Measurements from ENCODE around the gene RIOK3. TPM values are rescaled to one million over a fixed set of nuclear protein-coding genes. Genes with fewer than 3 reads are reported as not detected.

The RIOK3 gene
- polyA plus RNA-seq, 1 donor from 2014 or later: 109 TPM

DNA sequence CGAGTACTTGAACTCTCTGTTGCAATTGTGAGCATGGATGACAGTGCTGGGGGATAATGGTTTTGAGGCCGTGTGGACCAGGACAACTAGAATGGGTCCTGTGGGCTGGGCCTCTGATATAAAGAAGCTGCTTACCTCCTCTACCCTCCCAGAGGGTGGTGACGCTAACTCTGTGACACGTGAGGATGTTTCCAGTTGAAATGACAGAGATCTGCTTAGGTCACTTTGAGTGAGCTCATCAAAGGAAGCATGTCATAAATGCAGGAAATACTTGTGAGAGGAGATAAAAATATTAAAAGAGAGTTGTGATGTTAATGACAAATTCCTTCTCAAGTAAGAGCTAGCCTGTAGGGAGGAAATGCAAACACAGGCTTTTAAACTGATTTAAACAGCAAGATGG is 66.6 kb downstream of the RIOK3 start:
- Histone ChIP-seq H3K27ac (ENCODE audit: low read length) (no peak overlapping the region), H3K9ac (ENCODE audit: low read length) (no peak overlapping the region)

DNA sequence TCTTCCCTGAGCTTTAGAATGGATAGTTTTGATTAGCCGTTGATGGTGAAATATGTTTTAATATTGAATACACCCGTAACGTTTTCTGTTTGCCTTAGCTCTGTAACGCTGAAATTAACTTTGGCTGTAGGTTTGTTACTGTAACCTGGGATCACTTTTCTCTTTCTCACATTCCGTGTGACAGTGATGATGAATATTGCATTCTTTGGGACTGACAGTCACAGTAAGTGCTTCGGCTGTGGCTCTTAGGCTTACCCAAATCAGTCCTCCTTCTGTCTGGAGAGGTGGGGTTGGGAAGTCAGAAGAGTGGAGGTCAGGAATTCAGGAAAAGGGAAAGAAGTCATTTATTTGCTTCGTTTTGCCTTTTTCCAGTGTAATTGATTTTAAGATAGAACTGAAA is 68.2 kb downstream of the RIOK3 start:
- Histone ChIP-seq H3K27me3 (ENCODE audit: insufficient read depth, low read depth, low read length) (no peaks in the 10 kb centered on the region), H3F3A (ENCODE audit: insufficient read depth, low read length, poor library complexity, severe bottlenecking) (no peaks in the 10 kb centered on the region), H3K4me3 (ENCODE audit: low read length) (no peak overlapping the region), H3K27ac (ENCODE audit: low read length) (no peak overlapping the region), H3K9me3 (ENCODE audit: low read length) (no peaks in the 10 kb centered on the region), H3K9ac (ENCODE audit: low read length) (no peak overlapping the region), H4K20me1 (ENCODE audit: insufficient read depth) (no peaks in the 10 kb centered on the region), H2AFZ (ENCODE audit: low read depth, low read length) (no peak overlapping the region), H3K9me2 (ENCODE audit: insufficient read depth, low read length) (no peaks in the 10 kb centered on the region), H3K4me2 (ENCODE audit: low read length) (no peak overlapping the region), H3K79me2 (replicated peaks; ENCODE audit: insufficient read depth, low read length) (no peaks in the 10 kb centered on the region), H3K36me3 (ENCODE audit: insufficient read depth, low read length) (peaks cover 8% of the 10 kb centered on the region)
- no peak for TF ChIP-seq TAF1 (IDR thresholded peaks at IDR 0.05; ENCODE audit: low read depth)
- no peak for TF ChIP-seq RAD21 (conservative IDR thresholded peaks at IDR 0.05)
- no peak for TF ChIP-seq SMC3 (conservative IDR thresholded peaks at IDR 0.05; ENCODE audit: poor library complexity)
- TF ChIP-seq, protein P1, sequence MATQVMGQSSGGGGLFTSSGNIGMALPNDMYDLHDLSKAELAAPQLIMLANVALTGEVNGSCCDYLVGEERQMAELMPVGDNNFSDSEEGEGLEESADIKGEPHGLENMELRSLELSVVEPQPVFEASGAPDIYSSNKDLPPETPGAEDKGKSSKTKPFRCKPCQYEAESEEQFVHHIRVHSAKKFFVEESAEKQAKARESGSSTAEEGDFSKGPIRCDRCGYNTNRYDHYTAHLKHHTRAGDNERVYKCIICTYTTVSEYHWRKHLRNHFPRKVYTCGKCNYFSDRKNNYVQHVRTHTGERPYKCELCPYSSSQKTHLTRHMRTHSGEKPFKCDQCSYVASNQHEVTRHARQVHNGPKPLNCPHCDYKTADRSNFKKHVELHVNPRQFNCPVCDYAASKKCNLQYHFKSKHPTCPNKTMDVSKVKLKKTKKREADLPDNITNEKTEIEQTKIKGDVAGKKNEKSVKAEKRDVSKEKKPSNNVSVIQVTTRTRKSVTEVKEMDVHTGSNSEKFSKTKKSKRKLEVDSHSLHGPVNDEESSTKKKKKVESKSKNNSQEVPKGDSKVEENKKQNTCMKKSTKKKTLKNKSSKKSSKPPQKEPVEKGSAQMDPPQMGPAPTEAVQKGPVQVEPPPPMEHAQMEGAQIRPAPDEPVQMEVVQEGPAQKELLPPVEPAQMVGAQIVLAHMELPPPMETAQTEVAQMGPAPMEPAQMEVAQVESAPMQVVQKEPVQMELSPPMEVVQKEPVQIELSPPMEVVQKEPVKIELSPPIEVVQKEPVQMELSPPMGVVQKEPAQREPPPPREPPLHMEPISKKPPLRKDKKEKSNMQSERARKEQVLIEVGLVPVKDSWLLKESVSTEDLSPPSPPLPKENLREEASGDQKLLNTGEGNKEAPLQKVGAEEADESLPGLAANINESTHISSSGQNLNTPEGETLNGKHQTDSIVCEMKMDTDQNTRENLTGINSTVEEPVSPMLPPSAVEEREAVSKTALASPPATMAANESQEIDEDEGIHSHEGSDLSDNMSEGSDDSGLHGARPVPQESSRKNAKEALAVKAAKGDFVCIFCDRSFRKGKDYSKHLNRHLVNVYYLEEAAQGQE (IDR thresholded peaks at IDR 0.05; ENCODE audit: borderline replicate concordance): no peak
- TF ChIP-seq EP300 (conservative IDR thresholded peaks at IDR 0.05; ENCODE audit: poor library complexity, severe bottlenecking): no peak
- TF ChIP-seq, protein P2, sequence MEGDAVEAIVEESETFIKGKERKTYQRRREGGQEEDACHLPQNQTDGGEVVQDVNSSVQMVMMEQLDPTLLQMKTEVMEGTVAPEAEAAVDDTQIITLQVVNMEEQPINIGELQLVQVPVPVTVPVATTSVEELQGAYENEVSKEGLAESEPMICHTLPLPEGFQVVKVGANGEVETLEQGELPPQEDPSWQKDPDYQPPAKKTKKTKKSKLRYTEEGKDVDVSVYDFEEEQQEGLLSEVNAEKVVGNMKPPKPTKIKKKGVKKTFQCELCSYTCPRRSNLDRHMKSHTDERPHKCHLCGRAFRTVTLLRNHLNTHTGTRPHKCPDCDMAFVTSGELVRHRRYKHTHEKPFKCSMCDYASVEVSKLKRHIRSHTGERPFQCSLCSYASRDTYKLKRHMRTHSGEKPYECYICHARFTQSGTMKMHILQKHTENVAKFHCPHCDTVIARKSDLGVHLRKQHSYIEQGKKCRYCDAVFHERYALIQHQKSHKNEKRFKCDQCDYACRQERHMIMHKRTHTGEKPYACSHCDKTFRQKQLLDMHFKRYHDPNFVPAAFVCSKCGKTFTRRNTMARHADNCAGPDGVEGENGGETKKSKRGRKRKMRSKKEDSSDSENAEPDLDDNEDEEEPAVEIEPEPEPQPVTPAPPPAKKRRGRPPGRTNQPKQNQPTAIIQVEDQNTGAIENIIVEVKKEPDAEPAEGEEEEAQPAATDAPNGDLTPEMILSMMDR (IDR thresholded peaks at IDR 0.05; ENCODE audit: poor library complexity, severe bottlenecking): no peak
- no peak for TF ChIP-seq POLR2AphosphoS5 (IDR thresholded peaks at IDR 0.05)
- no peak for TF ChIP-seq EZH2 (IDR thresholded peaks at IDR 0.05; ENCODE audit: borderline replicate concordance, insufficient read depth, low read length, poor library complexity, severe bottlenecking)
- TF ChIP-seq MXI1 (conservative IDR thresholded peaks at IDR 0.05; ENCODE audit: poor library complexity, severe bottlenecking): no peak

More for the DNA sequence above, 66.6 kb downstream of the RIOK3 start:
- Histone ChIP-seq H3K4me2 (ENCODE audit: low read length) (no peak overlapping the region), H4K20me1 (ENCODE audit: insufficient read depth) (no peaks in the 10 kb centered on the region), H3K79me2 (replicated peaks; ENCODE audit: insufficient read depth, low read length) (no peaks in the 10 kb centered on the region), H3K36me3 (ENCODE audit: insufficient read depth, low read length) (peaks cover 3% of the 10 kb centered on the region), H3K4me3 (ENCODE audit: low read length) (no peak overlapping the region), H2AFZ (ENCODE audit: low read depth, low read length) (no peak overlapping the region), H3K9me2 (ENCODE audit: insufficient read depth, low read length) (no peaks in the 10 kb centered on the region), H3F3A (ENCODE audit: insufficient read depth, low read length, poor library complexity, severe bottlenecking) (no peaks in the 10 kb centered on the region), H3K27me3 (ENCODE audit: insufficient read depth, low read depth, low read length) (no peaks in the 10 kb centered on the region), H3K9me3 (ENCODE audit: low read length) (no peaks in the 10 kb centered on the region)
- TF ChIP-seq SMC3 (conservative IDR thresholded peaks at IDR 0.05; ENCODE audit: poor library complexity) (no peak), EZH2 (IDR thresholded peaks at IDR 0.05; ENCODE audit: borderline replicate concordance, insufficient read depth, low read length, poor library complexity, severe bottlenecking) (no peak), MXI1 (conservative IDR thresholded peaks at IDR 0.05; ENCODE audit: poor library complexity, severe bottlenecking) (no peak), RAD21 (conservative IDR thresholded peaks at IDR 0.05) (no peak), EP300 (conservative IDR thresholded peaks at IDR 0.05; ENCODE audit: poor library complexity, severe bottlenecking) (no peak), POLR2AphosphoS5 (IDR thresholded peaks at IDR 0.05) (no peak), TAF1 (IDR thresholded peaks at IDR 0.05; ENCODE audit: low read depth) (no peak)
- TF ChIP-seq, protein P1 (IDR thresholded peaks at IDR 0.05; ENCODE audit: borderline replicate concordance): no peak
- TF ChIP-seq, protein P2 (IDR thresholded peaks at IDR 0.05; ENCODE audit: poor library complexity, severe bottlenecking): no peak
